Measurements from ENCODE around the gene CIRBP.
"Not testable (repeated sequence)": the region's sequence is repeated elsewhere in the genome, so short reads cannot be mapped to it uniquely, and the experiment has no call there.

The CIRBP gene

DNA sequence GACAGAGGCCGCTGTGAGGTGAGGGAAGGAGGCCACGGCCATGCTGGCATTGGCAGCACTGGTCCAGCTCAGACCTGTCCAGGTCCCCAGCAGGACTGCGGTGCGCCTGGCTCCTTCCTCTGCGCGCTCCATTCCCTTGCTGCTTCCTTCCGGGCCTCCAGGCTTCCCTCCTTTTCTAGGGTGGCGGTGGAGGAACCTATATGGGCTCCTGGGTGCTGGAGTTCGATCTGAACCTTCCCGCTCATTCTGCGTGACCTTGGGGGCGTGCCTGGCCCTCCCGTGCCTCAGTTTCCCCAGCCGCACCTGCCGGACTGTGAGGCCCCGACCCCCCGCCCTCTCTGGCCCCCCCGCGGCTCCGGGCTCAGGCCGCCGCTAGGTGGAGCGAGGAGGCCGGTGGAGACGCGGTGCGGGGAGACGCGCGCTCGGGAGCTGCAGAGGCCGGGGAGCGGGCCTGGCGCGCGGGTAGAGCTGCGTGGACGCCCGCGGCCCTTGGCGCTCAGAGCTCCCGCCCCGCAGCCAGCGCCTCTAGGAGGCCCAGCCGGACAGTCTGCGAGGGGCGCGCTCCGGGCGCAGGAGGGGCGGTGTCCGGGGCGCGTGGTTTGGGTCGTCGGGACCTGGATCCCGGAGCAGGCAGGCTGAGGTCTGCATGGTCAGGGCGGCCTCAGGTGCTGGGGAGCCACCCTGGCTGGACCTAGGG is 46.5 kb downstream of the CIRBP start:
- DNase-seq (ENCODE audit: low read depth in 2 of 2): peak; percentile 54 to 59
- TF ChIP-seq, protein P1, sequence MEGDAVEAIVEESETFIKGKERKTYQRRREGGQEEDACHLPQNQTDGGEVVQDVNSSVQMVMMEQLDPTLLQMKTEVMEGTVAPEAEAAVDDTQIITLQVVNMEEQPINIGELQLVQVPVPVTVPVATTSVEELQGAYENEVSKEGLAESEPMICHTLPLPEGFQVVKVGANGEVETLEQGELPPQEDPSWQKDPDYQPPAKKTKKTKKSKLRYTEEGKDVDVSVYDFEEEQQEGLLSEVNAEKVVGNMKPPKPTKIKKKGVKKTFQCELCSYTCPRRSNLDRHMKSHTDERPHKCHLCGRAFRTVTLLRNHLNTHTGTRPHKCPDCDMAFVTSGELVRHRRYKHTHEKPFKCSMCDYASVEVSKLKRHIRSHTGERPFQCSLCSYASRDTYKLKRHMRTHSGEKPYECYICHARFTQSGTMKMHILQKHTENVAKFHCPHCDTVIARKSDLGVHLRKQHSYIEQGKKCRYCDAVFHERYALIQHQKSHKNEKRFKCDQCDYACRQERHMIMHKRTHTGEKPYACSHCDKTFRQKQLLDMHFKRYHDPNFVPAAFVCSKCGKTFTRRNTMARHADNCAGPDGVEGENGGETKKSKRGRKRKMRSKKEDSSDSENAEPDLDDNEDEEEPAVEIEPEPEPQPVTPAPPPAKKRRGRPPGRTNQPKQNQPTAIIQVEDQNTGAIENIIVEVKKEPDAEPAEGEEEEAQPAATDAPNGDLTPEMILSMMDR (IDR thresholded peaks at IDR 0.05; ENCODE audit: low read depth, low read length): peak; percentile 26
- no peak overlapping the region for H3K4me3 ChIP-seq (replicated peaks in 1 of 2; ENCODE audit: low read depth in 2 of 2, low read length in 2 of 2)

DNA sequence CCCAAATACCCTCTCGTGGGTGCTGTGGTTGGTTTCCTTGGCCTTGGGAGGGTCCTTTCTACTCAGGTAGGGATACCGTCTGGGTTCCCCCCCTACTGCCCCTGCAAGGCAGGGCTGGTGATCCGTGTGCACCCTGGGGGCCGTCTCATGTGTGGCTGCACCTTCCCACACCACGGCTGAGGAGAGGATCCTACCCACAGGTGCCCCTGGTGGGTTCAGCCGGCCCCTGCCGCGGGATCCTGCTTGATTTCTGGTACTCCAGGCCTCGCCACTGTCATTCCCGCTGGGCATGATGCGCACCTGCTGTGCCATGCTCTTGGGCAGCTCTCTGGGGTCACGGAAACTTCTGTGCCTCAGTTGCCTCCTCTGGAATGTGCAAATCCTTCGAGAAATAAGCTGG is 47.3 kb downstream of the CIRBP start:
- no peak overlapping the region for H3K4me3 ChIP-seq (replicated peaks in 1 of 2; ENCODE audit: low read depth in 2 of 2, low read length in 2 of 2)
- DNase-seq (ENCODE audit: low read depth in 2 of 2): no peak
- TF ChIP-seq, protein P1 (IDR thresholded peaks at IDR 0.05; ENCODE audit: low read depth, low read length): no peak

DNA sequence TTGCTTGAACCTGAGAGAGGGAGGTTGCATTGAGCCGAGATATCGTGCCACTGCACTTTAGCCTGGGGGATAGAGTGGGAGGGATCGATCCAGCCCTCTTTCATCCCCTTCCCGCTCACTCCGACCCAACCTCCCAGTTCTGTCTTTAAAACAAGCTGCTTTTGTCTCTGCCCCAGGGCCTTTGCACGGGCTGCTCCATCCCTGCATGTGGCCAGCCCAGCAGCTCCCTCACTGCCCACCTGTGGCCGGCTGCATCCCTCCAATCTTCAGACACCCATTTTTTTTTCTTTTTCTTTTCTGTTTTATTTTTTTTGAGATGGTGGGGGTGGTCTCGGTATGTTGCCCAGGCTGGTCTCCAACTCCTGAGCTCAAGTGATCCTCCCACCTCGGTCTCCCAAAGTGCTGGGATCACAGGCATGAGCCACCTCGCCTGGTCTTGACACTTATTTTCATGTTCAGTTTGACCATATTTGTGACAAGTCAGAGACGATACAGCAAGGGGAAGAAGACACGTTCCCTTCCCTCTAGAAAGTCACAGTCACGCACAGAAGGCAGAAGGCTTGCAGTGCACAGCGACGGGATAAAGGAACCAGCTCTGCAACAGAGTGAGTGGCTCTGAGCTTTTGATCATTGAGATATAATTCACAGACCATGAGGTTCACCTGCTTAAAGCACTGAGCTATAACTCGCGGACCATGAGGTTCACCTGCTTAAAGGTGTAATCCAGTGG is 48.3 kb downstream of the CIRBP start:
- TF ChIP-seq, protein P1 (IDR thresholded peaks at IDR 0.05; ENCODE audit: low read depth, low read length): no peak
- DNase-seq (ENCODE audit: low read depth in 2 of 2): no peak
- H3K4me3 ChIP-seq (replicated peaks in 1 of 2; ENCODE audit: low read depth in 2 of 2, low read length in 2 of 2): no peak overlapping the region

DNA sequence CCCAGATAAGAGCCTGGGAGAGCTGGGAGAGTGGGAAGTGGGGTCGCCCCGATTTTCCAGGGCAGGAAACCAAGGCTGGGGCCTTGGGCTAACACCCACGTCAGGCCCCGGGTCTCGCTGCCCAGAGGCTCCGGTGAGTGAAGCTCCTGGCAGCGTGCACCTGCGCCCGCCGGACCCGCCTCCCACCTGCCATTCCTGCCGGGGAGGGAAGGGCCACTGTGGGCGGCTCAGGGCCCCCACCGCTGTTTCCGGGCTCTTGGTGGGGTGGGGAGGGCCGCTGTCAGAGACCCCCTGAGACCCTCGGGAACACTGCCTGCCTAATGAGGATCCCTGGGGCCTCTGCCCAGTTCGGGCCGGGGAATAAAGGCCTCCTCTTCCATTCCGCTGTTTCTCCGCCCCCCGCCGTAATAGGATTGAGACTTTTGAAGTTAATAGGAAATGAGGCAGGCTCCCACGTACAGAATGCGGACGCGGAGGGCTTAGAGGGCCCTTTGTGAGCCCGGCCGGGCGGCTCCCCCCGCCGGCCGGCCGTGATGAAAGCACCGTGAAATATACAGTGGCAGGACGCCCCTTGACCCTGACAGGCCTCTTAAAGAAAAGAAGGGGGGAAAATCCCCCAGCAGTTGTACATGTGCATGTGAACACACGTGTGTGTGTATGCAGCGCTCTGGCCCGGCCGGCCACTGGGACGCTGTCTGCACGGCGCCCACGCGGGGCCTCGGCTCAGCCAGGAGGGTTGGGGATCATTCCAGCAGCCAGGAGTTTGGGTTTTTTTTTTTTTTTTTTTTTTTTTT is 49.7 kb downstream of the CIRBP start:
- no peak for DNase-seq (ENCODE audit: low read depth in 2 of 2)
- no peak overlapping the region for H3K4me3 ChIP-seq (replicated peaks in 1 of 2; ENCODE audit: low read depth in 2 of 2, low read length in 2 of 2)
- TF ChIP-seq, protein P1 (IDR thresholded peaks at IDR 0.05; ENCODE audit: low read depth, low read length): no peak

DNA sequence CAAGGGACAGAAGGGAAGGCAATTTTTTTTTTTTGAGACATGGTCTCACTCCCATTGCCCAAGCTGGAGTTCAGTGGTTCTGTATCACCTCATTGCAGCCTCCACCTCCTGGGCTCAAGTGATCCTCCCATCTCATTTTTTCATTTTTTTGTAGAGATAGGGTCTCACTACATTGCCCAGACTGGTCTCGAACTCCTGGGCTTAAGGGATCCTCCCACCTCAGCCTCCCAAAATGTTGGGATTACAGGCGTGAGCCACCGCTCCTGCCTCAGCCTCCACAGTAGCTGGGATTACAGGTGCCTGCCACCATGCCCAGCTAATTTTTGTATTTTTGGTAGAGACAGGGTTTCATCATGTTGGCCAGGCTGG is 51.1 kb downstream of the CIRBP start:
- not testable (repeated sequence) for H3K4me3 ChIP-seq (replicated peaks in 1 of 2; ENCODE audit: low read depth in 2 of 2, low read length in 2 of 2); DNase-seq (ENCODE audit: low read depth in 2 of 2)

DNA sequence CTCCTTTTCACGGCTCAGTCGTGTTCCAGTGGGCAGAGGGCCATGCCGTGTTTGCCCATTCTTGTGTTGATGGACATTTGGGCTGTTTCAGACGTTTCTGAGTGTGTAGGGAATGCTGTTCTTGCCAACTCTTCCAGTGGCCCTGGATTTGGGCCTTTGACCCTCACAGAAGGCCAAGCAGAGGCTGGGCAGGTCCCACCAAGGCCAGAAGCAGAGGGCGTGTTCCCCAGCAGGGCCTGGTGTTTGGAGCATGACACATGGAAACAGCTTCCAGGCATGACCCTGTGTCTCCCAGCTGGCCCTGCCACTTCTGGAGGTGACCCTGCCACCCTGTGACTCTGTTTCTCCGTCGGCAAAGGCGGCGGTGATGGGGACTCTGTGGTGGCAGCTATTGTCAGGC is 52.4 kb downstream of the CIRBP start:
- H3K4me3 ChIP-seq (replicated peaks in 1 of 2; ENCODE audit: low read depth in 2 of 2, low read length in 2 of 2): no peak overlapping the region
- TF ChIP-seq, protein P1 (IDR thresholded peaks at IDR 0.05; ENCODE audit: low read depth, low read length): no peak
- DNase-seq (ENCODE audit: low read depth in 2 of 2): no peak

Data from cardiac fibroblast (primary cell).